ENCODE results near the gene SDC3.

- TF ChIP-seq CTCF (IDR thresholded peaks at IDR 0.05; ENCODE audit: insufficient read depth, low read depth, low read length) (no peak), EZH2 (IDR thresholded peaks at IDR 0.05; ENCODE audit: insufficient read depth, low read length) (no peak)
Observed at GRCh38 chr1:30881319-30882181, 27.0 kb downstream of the SDC3 start.

Data from astrocyte (in vitro differentiated cells and primary cell).